Raji (cell line): ENCODE measurements around the gene SLBP.

Source experiments
- POLR2A ChIP-seq: IDR thresholded peaks from 2 replicates; pipeline ENCODE4 v1.6.1; 2011; ENCODE audit warnings: low read depth, low read length, control low read depth; ENCODE audit not compliant: insufficient read depth

Gene SLBP

GRCh38 chr4:1712216-1713002 is at the start of gene SLBP:
TSS of gene SLBP (minus strand) at chr4:1712319. CDS start at chr4:1712188, 131 bp downstream.
- TF ChIP-seq POLR2A: peak; percentile 85

GRCh38 chr4:1761130-1761689 is 49.1 kb upstream of the SLBP start:
- no peak for TF ChIP-seq POLR2A

GRCh38 chr4:1760521-1761071 is 48.5 kb upstream of the SLBP start:
- TF ChIP-seq POLR2A: no peak

- no peak for TF ChIP-seq POLR2A
Observed at GRCh38 chr4:1759818-1760223, 47.7 kb upstream of the SLBP start.

GRCh38 chr4:1759170-1759817 is 47.2 kb upstream of the SLBP start:
- TF ChIP-seq POLR2A: no peak

- no peak for TF ChIP-seq POLR2A
Observed at GRCh38 chr4:1758306-1759121, 46.4 kb upstream of the SLBP start.

GRCh38 chr4:1757836-1758235 is 45.7 kb upstream of the SLBP start:
- no peak for TF ChIP-seq POLR2A

- TF ChIP-seq POLR2A: no peak
Observed at GRCh38 chr4:1756893-1757779, 45.0 kb upstream of the SLBP start.

- TF ChIP-seq POLR2A: no peak
Observed at GRCh38 chr4:1756079-1756478, 44.0 kb upstream of the SLBP start.

- no peak for TF ChIP-seq POLR2A
Observed at GRCh38 chr4:1755297-1755696, 43.2 kb upstream of the SLBP start.

- no peak for TF ChIP-seq POLR2A
Observed at GRCh38 chr4:1754336-1754735, 42.2 kb upstream of the SLBP start.

GRCh38 chr4:1753697-1754311 is 41.7 kb upstream of the SLBP start:
- no peak for TF ChIP-seq POLR2A

GRCh38 chr4:1753294-1753696 is 41.2 kb upstream of the SLBP start:
- TF ChIP-seq POLR2A: no peak
